Right renal pelvis (tissue), 4 donors: ENCODE results near the gene MEGF6. TPM values are rescaled to one million over a fixed set of nuclear protein-coding genes. Genes with fewer than 3 reads are reported as not detected.
A peak's percentile ranks its signal among the peaks of the same experiment; 100 is the strongest.

Source experiments
- DNase-seq, 4 donors: peaks; one replicate each; pipeline ENCODE4 v3.0.0-alpha.2; 2013; ENCODE audit warnings: low read depth in 4 of 4, low spot score in 3 of 4, missing footprints in 1 of 4
- polyA plus RNA-seq, 4 donors: library from polyadenylated mRNA; unstranded; fragments of 120-200 nt; gene quantifications; one replicate each; pipeline ENCODE4 v1.2.1, GENCODE V29; 2013; ENCODE audit not compliant: insufficient read length in 4 of 4

The MEGF6 gene
- polyA plus RNA-seq, 4 donors: 9.0 to 15.6 (median 10.5) TPM

- DNase-seq: no peak
Measured at GRCh38 chr1:3511306-3511705, 100.0 kb downstream of the MEGF6 start.

- DNase-seq: no peak
Measured at GRCh38 chr1:3510956-3511250, 100.4 kb downstream of the MEGF6 start.

- DNase-seq: no peak
Measured at GRCh38 chr1:3510136-3510955, 101.0 kb downstream of the MEGF6 start.

- DNase-seq: no peak
Measured at GRCh38 chr1:3509721-3510120, 101.6 kb downstream of the MEGF6 start.

- DNase-seq: no peak
Measured at GRCh38 chr1:3508757-3509415, 102.4 kb downstream of the MEGF6 start.

GRCh38 chr1:3507636-3508275 is 103.6 kb downstream of the MEGF6 start:
- DNase-seq: no peak

- DNase-seq: no peak
Measured at GRCh38 chr1:3506943-3507342, 104.4 kb downstream of the MEGF6 start.

- no peak for DNase-seq
Measured at GRCh38 chr1:3506041-3506440, 105.3 kb downstream of the MEGF6 start.

- no peak for DNase-seq
Measured at GRCh38 chr1:3505161-3505560, 106.1 kb downstream of the MEGF6 start.

- DNase-seq: no peak
Measured at GRCh38 chr1:3504822-3505153, 106.5 kb downstream of the MEGF6 start.

- no peak for DNase-seq
Measured at GRCh38 chr1:3504151-3504821, 107.0 kb downstream of the MEGF6 start.

- no peak for DNase-seq
Measured at GRCh38 chr1:3503525-3503886, 107.8 kb downstream of the MEGF6 start.

- no peak for DNase-seq
Measured at GRCh38 chr1:3502641-3503524, 108.4 kb downstream of the MEGF6 start.

GRCh38 chr1:3501856-3502640 is 109.3 kb downstream of the MEGF6 start:
- DNase-seq: peak; percentile 64 to 78 (median 67)

GRCh38 chr1:3501437-3501836 is 109.9 kb downstream of the MEGF6 start:
- no peak for DNase-seq

- DNase-seq: no peak
Measured at GRCh38 chr1:3500265-3500835, 111.0 kb downstream of the MEGF6 start.

- DNase-seq: no peak
Measured at GRCh38 chr1:3499611-3500010, 111.7 kb downstream of the MEGF6 start.

- no peak for DNase-seq
Measured at GRCh38 chr1:3498986-3499385, 112.3 kb downstream of the MEGF6 start.

GRCh38 chr1:3498246-3498930 is 112.9 kb downstream of the MEGF6 start:
- DNase-seq: no peak
